ENCODE results near the gene CGB7. TPM values are rescaled to one million over a fixed set of nuclear protein-coding genes. Genes with fewer than 3 reads are reported as not detected.
A peak's percentile ranks its signal among the peaks of the same experiment; 100 is the strongest.
"Not testable (repeated sequence)": the region's sequence is repeated elsewhere in the genome, so short reads cannot be mapped to it uniquely, and the experiment has no call there.

The CGB7 gene
- total and polyA plus RNA-seq, 2 donors (not counting 1 experiment from before 2014, with no cell fraction given), result not detected

- H4K20me1 ChIP-seq (ENCODE audit: control insufficient read depth, insufficient read depth, low read length, poor library complexity, severe bottlenecking); H3K4me3 ChIP-seq (ENCODE audit: control extremely low read depth in 1 of 5, extremely low read depth in 1 of 5, insufficient read depth in 1 of 5, low read depth in 2 of 5, low read length in 4 of 5); H3K4me1 Mint-ChIP-seq; H3K4me1 ChIP-seq (ENCODE audit: control insufficient read depth in 2 of 2, insufficient read depth in 2 of 2, low read length in 2 of 2); H3K79me2 ChIP-seq (ENCODE audit: control insufficient read depth, insufficient read depth, low read length); H3K36me3 ChIP-seq (replicated peaks in 1 of 2; ENCODE audit: control extremely low read depth in 1 of 2, control insufficient read depth in 1 of 2, extremely low read depth in 1 of 2, insufficient read depth in 2 of 2, low read length in 1 of 2); H3K27ac Mint-ChIP-seq; DNase-seq; H2AFZ ChIP-seq (ENCODE audit: insufficient read depth, low read depth, low read length, poor library complexity, severe bottlenecking); H3K9me3 Mint-ChIP-seq (ENCODE audit: insufficient read depth); intact Hi-C loops (cut with micrococcal nuclease); H3K9me3 ChIP-seq (ENCODE audit: control extremely low read depth in 1 of 3, control insufficient read depth in 2 of 3, insufficient read depth in 1 of 3, low read length in 2 of 3); H3K27ac ChIP-seq (ENCODE audit: low read length in 2 of 2); H3K27me3 ChIP-seq (replicated peaks in 1 of 4; ENCODE audit: control extremely low read depth in 1 of 4, control insufficient read depth in 3 of 4, insufficient read depth in 4 of 4, low read length in 3 of 4); H3K4me2 ChIP-seq (replicated peaks; ENCODE audit: low read depth, low read length, poor library complexity, severe bottlenecking); H3K4me3 Mint-ChIP-seq; POLR2A ChIA-PET; H3K9ac ChIP-seq (ENCODE audit: low read length); ATAC-seq (ENCODE audit: low read depth): not testable (repeated sequence)
- H3K27me3 Mint-ChIP-seq, result peaks cover 11% of the 10 kb centered on the region
- CTCF ChIA-PET, result interaction anchor here (0.6 kb wide), 1 partner anchor 34 kb away, joined by 3 read pairs; no protein-coding TSS in a partner anchor
- WGBS (ENCODE audit: insufficient coverage), result 100% methylated on average over 1 of the region's 8 CpGs
Measured at GRCh38 chr19:49038111-49038510, 19.4 kb downstream of the CGB7 start.

GRCh38 chr19:49036815-49037214, 20.7 kb downstream of the CGB7 start, which contains the start of gene CGB1:
TSS of gene CGB1 (minus strand) at chr19:49036895. CDS start at chr19:49036711, 184 bp downstream.
- H3K36me3 ChIP-seq (replicated peaks in 1 of 2; ENCODE audit: control extremely low read depth in 1 of 2, control insufficient read depth in 1 of 2, extremely low read depth in 1 of 2, insufficient read depth in 2 of 2, low read length in 1 of 2); H4K20me1 ChIP-seq (ENCODE audit: control insufficient read depth, insufficient read depth, low read length, poor library complexity, severe bottlenecking); H3K4me3 Mint-ChIP-seq; H2AFZ ChIP-seq (ENCODE audit: insufficient read depth, low read depth, low read length, poor library complexity, severe bottlenecking); H3K9ac ChIP-seq (ENCODE audit: low read length); H3K4me3 ChIP-seq (ENCODE audit: control extremely low read depth in 1 of 5, extremely low read depth in 1 of 5, insufficient read depth in 1 of 5, low read depth in 2 of 5, low read length in 4 of 5); POLR2A ChIA-PET; intact Hi-C loops (cut with micrococcal nuclease); H3K27me3 ChIP-seq (replicated peaks in 1 of 4; ENCODE audit: control extremely low read depth in 1 of 4, control insufficient read depth in 3 of 4, insufficient read depth in 4 of 4, low read length in 3 of 4); H3K4me2 ChIP-seq (replicated peaks; ENCODE audit: low read depth, low read length, poor library complexity, severe bottlenecking); H3K4me1 Mint-ChIP-seq; H3K79me2 ChIP-seq (ENCODE audit: control insufficient read depth, insufficient read depth, low read length); H3K9me3 Mint-ChIP-seq (ENCODE audit: insufficient read depth); ATAC-seq (ENCODE audit: low read depth); H3K27ac ChIP-seq (ENCODE audit: low read length in 2 of 2); H3K4me1 ChIP-seq (ENCODE audit: control insufficient read depth in 2 of 2, insufficient read depth in 2 of 2, low read length in 2 of 2); CTCF ChIA-PET; H3K27me3 Mint-ChIP-seq; H3K9me3 ChIP-seq (ENCODE audit: control extremely low read depth in 1 of 3, control insufficient read depth in 2 of 3, insufficient read depth in 1 of 3, low read length in 2 of 3): not testable (repeated sequence)
- peak; percentile 22 for DNase-seq
- TF ChIP-seq CTCF (IDR thresholded peaks at IDR 0.05), result peak; percentile 43
- WGBS (ENCODE audit: insufficient coverage), result 49% methylated on average over 9 of the region's 18 CpGs
- H3K27ac Mint-ChIP-seq, result peak within 1 kb of the TSS; percentile 26
